Erythroblast (primary cell): ENCODE results near the gene DIP2B.

Experiments
- GATA1 ChIP-seq: IDR thresholded peaks from 2 replicates; pipeline ENCODE4 v1.6.1; 2011; ENCODE audit warnings: low read depth, mild to moderate bottlenecking, control low read depth, low read length, moderate library complexity
- POLR2A ChIP-seq: IDR thresholded peaks from 2 replicates; pipeline ENCODE4 v1.6.1; 2011; ENCODE audit warnings: mild to moderate bottlenecking, low read length

GRCh38 chr12:50750366-50750765 is 245.6 kb downstream of the DIP2B start:
- TF ChIP-seq POLR2A (no peak), GATA1 (no peak)
